ENCODE results near the gene IL18R1.

GRCh38 chr2:102410952-102411351, 55.4 kb downstream of the IL18R1 start:
- TF ChIP-seq, protein P1, sequence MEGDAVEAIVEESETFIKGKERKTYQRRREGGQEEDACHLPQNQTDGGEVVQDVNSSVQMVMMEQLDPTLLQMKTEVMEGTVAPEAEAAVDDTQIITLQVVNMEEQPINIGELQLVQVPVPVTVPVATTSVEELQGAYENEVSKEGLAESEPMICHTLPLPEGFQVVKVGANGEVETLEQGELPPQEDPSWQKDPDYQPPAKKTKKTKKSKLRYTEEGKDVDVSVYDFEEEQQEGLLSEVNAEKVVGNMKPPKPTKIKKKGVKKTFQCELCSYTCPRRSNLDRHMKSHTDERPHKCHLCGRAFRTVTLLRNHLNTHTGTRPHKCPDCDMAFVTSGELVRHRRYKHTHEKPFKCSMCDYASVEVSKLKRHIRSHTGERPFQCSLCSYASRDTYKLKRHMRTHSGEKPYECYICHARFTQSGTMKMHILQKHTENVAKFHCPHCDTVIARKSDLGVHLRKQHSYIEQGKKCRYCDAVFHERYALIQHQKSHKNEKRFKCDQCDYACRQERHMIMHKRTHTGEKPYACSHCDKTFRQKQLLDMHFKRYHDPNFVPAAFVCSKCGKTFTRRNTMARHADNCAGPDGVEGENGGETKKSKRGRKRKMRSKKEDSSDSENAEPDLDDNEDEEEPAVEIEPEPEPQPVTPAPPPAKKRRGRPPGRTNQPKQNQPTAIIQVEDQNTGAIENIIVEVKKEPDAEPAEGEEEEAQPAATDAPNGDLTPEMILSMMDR (optimal IDR thresholded peaks at IDR 0.05 in 1 of 3, IDR thresholded peaks at IDR 0.05 in 1 of 3, conservative IDR thresholded peaks at IDR 0.05 in 1 of 3; ENCODE audit: extremely low read depth in 1 of 3, insufficient read depth in 2 of 3, low read length in 3 of 3), result no peak
- TF ChIP-seq EZH2 (IDR thresholded peaks at IDR 0.05; ENCODE audit: low read length), result no peak
